NCI-H510A treated with DMSO at 0.1 percent for 48 hours (cell line): ENCODE data around the gene APOB.

Experiments
- DNase-seq: peaks from one replicate; lab custom pipeline; 2025; lab: John Stamatoyannopoulos, UW

The APOB gene

GRCh38 chr2:21004181-21004572 is 39.7 kb downstream of the APOB start:
- DNase-seq = no peak

GRCh38 chr2:21003572-21004180 is 40.2 kb downstream of the APOB start:
- no peak for DNase-seq

- DNase-seq = no peak
Measured at GRCh38 chr2:21002814-21003192, 41.1 kb downstream of the APOB start.

GRCh38 chr2:21001988-21002813 is 41.7 kb downstream of the APOB start:
- no peak for DNase-seq

- no peak for DNase-seq
Measured at GRCh38 chr2:21001225-21001946, 42.5 kb downstream of the APOB start.

GRCh38 chr2:20999906-21000645 is 43.8 kb downstream of the APOB start:
- DNase-seq = no peak

- no peak for DNase-seq
Measured at GRCh38 chr2:20998972-20999905, 44.6 kb downstream of the APOB start.

GRCh38 chr2:20997953-20998722 is 45.7 kb downstream of the APOB start:
- DNase-seq = no peak

- no peak for DNase-seq
Measured at GRCh38 chr2:20994130-20994529, 49.7 kb downstream of the APOB start.

DNA sequence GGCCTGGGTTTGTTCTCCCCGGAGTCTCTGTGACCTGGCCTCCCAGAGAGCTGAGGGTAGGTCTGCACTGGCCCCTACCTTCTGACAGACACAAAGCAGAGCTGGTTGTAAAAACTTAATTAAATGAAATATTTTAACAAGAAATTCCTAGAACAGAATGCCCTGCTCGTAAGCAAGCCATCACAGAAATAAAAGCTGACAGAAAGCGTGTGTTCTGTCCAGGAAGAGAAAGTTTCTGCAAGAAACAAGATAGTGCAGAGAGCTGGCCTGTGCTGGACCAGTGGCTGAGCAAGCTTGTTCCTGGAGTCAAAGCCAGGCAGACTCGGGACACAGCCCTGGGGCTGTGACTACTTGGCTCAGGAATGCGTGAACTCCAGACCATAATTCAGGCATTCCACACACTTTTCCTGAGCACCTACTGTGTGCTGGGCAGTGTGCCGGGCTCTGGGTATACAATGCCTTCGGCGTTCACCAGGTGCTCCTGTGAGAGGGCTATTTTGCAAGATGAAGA is 51.6 kb downstream of the APOB start:
- DNase-seq = no peak

DNA sequence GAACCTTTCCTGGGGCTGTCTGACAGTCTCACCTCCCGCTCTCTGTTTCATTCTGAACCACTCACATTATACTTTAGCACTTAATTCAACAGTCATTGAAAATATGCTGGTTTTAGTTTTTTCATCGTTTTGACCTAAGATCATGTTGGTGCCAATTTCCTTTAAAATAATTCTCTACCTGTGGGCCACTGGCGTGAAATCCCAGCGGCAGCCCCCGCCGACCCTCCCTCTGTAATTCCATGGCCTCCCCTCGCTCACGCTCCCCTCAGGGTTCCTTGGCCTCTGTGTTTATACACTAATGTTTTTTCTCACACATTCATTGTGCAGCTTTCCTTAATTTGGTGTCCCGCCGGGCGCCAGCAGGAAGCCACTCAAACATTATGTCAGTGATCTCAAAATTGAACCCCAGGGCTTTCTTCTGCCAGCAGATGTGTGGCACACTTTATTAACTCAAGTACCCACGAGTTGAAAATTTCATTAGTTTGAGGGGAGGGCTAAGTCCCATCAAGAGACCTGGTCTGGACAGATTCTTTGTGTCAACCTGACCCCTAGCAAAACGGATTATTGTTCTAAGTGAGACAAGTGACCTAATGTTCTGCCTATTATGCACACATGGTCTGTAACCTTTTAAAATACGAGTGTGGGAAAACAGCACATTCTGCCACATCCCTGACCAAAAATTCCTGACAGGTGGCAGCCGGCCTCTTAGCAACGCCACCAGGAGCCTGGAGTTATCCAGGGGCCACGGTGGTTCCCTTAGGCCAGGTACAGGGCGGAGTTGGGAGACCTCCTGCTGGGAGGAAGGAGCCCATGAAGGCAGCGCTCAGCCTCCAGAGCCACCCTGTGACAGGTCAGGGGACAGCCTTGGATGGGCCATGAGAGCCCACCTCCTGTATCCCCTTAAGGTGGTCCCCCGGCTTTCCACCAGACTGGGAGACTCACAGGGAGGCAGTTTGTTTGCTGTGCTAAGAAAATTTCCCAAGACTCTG is 53.1 kb downstream of the APOB start:
- DNase-seq = no peak

DNA sequence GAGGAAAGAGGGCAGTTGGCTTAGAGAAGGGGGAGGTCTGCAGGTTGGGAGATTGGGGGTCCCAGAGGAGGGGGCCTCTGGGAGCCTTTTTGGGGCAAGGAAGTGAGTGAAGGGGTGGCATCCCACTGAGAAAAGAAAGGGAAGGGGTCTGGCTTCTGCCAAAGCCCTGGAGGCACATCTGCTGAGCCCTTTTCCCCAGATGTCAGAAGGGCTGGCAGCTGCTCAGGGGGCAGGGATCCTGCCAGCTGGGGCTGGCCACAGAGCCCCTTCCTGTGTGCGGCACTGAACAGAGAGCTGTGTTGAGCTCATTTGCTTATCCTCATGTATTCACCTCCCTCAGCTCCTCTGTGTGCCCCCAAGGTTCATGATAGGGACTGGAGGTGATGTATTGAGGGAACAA is 54.5 kb downstream of the APOB start:
- no peak for DNase-seq

GRCh38 chr2:20988905-20989304 is 55.0 kb downstream of the APOB start:
- no peak for DNase-seq

- no peak for DNase-seq
Measured at GRCh38 chr2:20986024-20986939, 57.6 kb downstream of the APOB start.

DNA sequence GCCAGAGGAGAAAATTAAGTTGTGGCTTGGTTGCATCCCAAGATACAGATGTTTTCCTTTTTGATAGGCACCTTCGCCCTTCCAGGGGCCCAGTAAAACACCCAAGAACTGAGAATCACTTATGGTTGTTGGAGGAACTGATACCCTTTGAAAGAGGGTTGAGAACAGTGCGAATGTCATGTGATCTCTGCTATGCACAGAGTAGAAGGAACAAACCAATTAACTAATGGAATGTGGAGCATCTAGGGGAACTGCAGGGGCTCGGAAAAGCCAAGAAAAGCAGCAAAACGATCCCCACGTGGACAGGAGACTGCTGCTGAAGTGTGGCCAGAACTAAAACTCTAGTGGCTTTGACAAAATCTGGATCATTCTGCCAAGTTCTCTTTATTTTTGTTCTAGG is 58.8 kb downstream of the APOB start:
- no peak for DNase-seq

DNA sequence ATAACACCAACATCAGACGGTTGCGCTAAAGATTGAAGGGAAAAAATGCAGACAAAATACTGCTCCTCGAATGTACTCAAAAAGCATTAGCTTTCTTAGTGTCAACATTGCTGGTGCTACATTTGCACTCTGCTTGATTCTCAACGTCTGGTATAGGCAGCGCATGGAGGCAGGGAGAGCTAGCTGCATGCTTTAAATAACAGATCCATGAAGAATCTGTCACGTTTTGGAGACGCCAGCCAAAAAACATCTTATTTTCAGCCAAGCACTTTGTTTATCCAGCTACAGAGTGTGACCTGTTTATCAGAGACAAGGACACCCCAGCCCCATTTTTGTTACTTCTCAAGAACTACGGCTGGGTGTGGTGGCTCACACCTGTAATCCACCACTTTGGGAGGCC is 59.5 kb downstream of the APOB start:
- no peak for DNase-seq

DNA sequence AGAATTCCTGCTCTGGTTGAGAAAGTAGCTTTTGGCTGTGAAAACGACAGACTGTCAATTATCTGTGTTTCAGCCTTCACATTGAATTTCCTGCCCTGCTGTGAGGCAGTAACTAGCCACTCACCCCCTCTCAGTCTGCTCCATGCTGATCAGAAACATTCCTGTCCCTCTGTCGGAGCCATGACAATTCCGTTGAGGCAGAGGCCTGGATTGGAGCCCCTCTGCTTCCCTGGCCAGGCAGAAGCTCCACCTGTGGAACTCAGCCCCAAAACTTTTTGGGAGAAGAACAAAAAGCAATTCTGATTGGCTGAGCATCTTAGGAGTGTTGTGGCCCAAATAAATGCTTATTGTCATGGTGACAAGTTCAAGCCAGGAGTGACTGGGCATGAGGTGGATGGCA is 60.0 kb downstream of the APOB start:
- no peak for DNase-seq

DNA sequence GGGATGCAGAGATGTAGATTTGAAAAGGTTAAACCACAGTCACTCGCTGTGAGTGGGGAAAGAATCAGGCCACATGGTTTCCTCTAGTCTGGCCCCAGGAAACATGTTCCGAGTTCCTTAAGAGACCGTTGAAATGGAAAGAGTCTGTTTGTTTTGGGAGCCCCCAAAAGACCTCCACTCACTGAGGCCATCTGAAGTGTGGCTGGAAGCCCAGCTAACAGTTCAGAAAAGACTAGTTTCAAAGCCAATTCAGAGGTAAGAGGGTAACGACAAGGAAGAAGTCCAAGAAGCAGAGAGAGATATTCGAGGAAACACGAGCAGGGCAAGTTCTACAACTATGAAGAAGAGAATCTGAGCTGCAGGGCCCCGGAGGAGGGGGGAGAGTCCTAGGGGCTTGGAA is 61.0 kb downstream of the APOB start:
- no peak for DNase-seq
